Measurements from ENCODE around the gene CNGB1. TPM values are rescaled to one million over a fixed set of nuclear protein-coding genes. Genes with fewer than 3 reads are reported as not detected.

CNGB1 gene
- total and polyA plus RNA-seq, 2 donors (not counting 1 experiment from before 2014, with no cell fraction given): not detected

GRCh38 chr16:57977418-57978069, 6.6 kb upstream of the CNGB1 start:
- no peak overlapping the region for H3K27ac ChIP-seq (ENCODE audit: insufficient read depth, low read length)

GRCh38 chr16:57976331-57976796, 5.4 kb upstream of the CNGB1 start:
- Histone ChIP-seq H3K36me3 (ENCODE audit: control insufficient read depth, insufficient read depth, low read length) (no peaks in the 10 kb centered on the region), H3K27ac (ENCODE audit: insufficient read depth, low read length) (no peak overlapping the region), H3K27me3 (ENCODE audit: control insufficient read depth, insufficient read depth, low read length) (no peaks in the 10 kb centered on the region), H3K4me1 (ENCODE audit: control insufficient read depth, extremely low read depth, insufficient read depth, low read length) (no peaks in the 10 kb centered on the region), H3K9ac (ENCODE audit: insufficient read depth, low read length) (no peak overlapping the region), H4K20me1 (ENCODE audit: control insufficient read depth, extremely low read depth, insufficient read depth, low read length) (no peaks in the 10 kb centered on the region), H3K79me2 (ENCODE audit: control insufficient read depth, insufficient read depth, low read length) (no peaks in the 10 kb centered on the region), H2AFZ (ENCODE audit: low read length) (no peak overlapping the region), H3K4me2 (ENCODE audit: extremely low read depth, insufficient read depth, low read length) (no peak overlapping the region), H3K4me3 (replicated peaks in 1 of 4; ENCODE audit: control extremely low read depth in 1 of 4, insufficient read depth in 1 of 4, low read depth in 3 of 4, low read length in 4 of 4) (no peak overlapping the region), H3K9me3 (ENCODE audit: control insufficient read depth, insufficient read depth, low read depth, low read length) (no peaks in the 10 kb centered on the region)
- TF ChIP-seq CTCF (conservative IDR thresholded peaks at IDR 0.05 in 1 of 2, IDR thresholded peaks at IDR 0.05 in 1 of 2; ENCODE audit: low read depth in 1 of 2, low read length in 2 of 2): no peak
- TF ChIP-seq EZH2 (IDR thresholded peaks at IDR 0.05; ENCODE audit: low read length, missing control alignments): no peak
- DNase-seq (ENCODE audit: low read depth in 2 of 2): peak in 1 of 2 donors; percentile 35

More at GRCh38 chr16:57977418-57978069, 6.6 kb upstream of the CNGB1 start:
- no peak for DNase-seq (ENCODE audit: low read depth in 2 of 2)
- Histone ChIP-seq H3K4me2 (ENCODE audit: extremely low read depth, insufficient read depth, low read length) (no peak overlapping the region), H3K36me3 (ENCODE audit: control insufficient read depth, insufficient read depth, low read length) (no peaks in the 10 kb centered on the region), H3K9me3 (ENCODE audit: control insufficient read depth, insufficient read depth, low read depth, low read length) (no peaks in the 10 kb centered on the region), H4K20me1 (ENCODE audit: control insufficient read depth, extremely low read depth, insufficient read depth, low read length) (no peaks in the 10 kb centered on the region), H2AFZ (ENCODE audit: low read length) (no peak overlapping the region), H3K4me3 (replicated peaks in 1 of 4; ENCODE audit: control extremely low read depth in 1 of 4, insufficient read depth in 1 of 4, low read depth in 3 of 4, low read length in 4 of 4) (no peak overlapping the region), H3K4me1 (ENCODE audit: control insufficient read depth, extremely low read depth, insufficient read depth, low read length) (no peaks in the 10 kb centered on the region), H3K27me3 (ENCODE audit: control insufficient read depth, insufficient read depth, low read length) (no peaks in the 10 kb centered on the region), H3K79me2 (ENCODE audit: control insufficient read depth, insufficient read depth, low read length) (no peaks in the 10 kb centered on the region), H3K9ac (ENCODE audit: insufficient read depth, low read length) (no peak overlapping the region)
- TF ChIP-seq CTCF (conservative IDR thresholded peaks at IDR 0.05 in 1 of 2, IDR thresholded peaks at IDR 0.05 in 1 of 2; ENCODE audit: low read depth in 1 of 2, low read length in 2 of 2) (no peak), EZH2 (IDR thresholded peaks at IDR 0.05; ENCODE audit: low read length, missing control alignments) (no peak)

GRCh38 chr16:57972306-57972705, 1.4 kb upstream of the CNGB1 start:
- H3K4me2 ChIP-seq (ENCODE audit: extremely low read depth, insufficient read depth, low read length): no peak overlapping the region
- no peak for TF ChIP-seq EZH2 (IDR thresholded peaks at IDR 0.05; ENCODE audit: low read length, missing control alignments)
- no peak overlapping the region for H2AFZ ChIP-seq (ENCODE audit: low read length)
- H3K79me2 ChIP-seq (ENCODE audit: control insufficient read depth, insufficient read depth, low read length): no peaks in the 10 kb centered on the region
- no peaks in the 10 kb centered on the region for H4K20me1 ChIP-seq (ENCODE audit: control insufficient read depth, extremely low read depth, insufficient read depth, low read length)
- DNase-seq (ENCODE audit: low read depth in 2 of 2): no peak
- no peak overlapping the region for H3K4me3 ChIP-seq (replicated peaks in 1 of 4; ENCODE audit: control extremely low read depth in 1 of 4, insufficient read depth in 1 of 4, low read depth in 3 of 4, low read length in 4 of 4)
- no peaks in the 10 kb centered on the region for H3K9me3 ChIP-seq (ENCODE audit: control insufficient read depth, insufficient read depth, low read depth, low read length)
- H3K36me3 ChIP-seq (ENCODE audit: control insufficient read depth, insufficient read depth, low read length): no peaks in the 10 kb centered on the region
- H3K9ac ChIP-seq (ENCODE audit: insufficient read depth, low read length): no peak overlapping the region
- no peak overlapping the region for H3K27ac ChIP-seq (ENCODE audit: insufficient read depth, low read length)
- H3K4me1 ChIP-seq (ENCODE audit: control insufficient read depth, extremely low read depth, insufficient read depth, low read length): no peaks in the 10 kb centered on the region
- no peaks in the 10 kb centered on the region for H3K27me3 ChIP-seq (ENCODE audit: control insufficient read depth, insufficient read depth, low read length)

Data from fibroblast of lung (primary cell).